B cell (primary cell): ENCODE results near the gene RBBP8NL. TPM values are rescaled to one million over a fixed set of nuclear protein-coding genes. Genes with fewer than 3 reads are reported as not detected.

Experiments used
- ATAC-seq: fragments of 200-7000 bp; cut with Tn5 transposase; one replicate; pipeline ENCODE4 v1.10.0; 2021; ENCODE audit warnings: low read depth, mild to moderate bottlenecking, moderate number of reproducible peaks, moderate library complexity
- CTCF ChIA-PET: fragments of 350-600 bp; sonication (Branson Sonifier 250); formaldehyde crosslinking; loops from one replicate; lab custom pipeline; 2021; ENCODE audit warnings: antibody characterized with exemption, inconsistent platforms; lab: Charles Lee
- POLR2A ChIA-PET: fragments of 350-600 bp; sonication (Branson Sonifier 250); formaldehyde crosslinking; loops from one replicate; lab custom pipeline; 2021; ENCODE audit warnings: antibody characterized with exemption; lab: Charles Lee
- DNase-seq: peaks from one replicate; pipeline ENCODE4 v3.0.0; 2013
- H2AFZ ChIP-seq: 2 replicates; pipeline ENCODE4 v1.6.1; 2012; ENCODE audit warnings: mild to moderate bottlenecking, low read depth, low read length; ENCODE audit not compliant: insufficient read depth, poor library complexity, severe bottlenecking
- H3K27ac ChIP-seq, 2 donors: 1 replicate in 1 of 2; 2 replicates in 1 of 2; pipeline ENCODE4 v1.5.1; 2012 to 2013; ENCODE audit warnings: low read length in 2 of 2, mild to moderate bottlenecking in 2 of 2, moderate library complexity in 1 of 2
- H3K27me3 ChIP-seq, 4 experiments: fragments of 200-600 bp in 1 of 4; sonication (generic) in 1 of 4; replicated peaks in 1 of 4; 1 replicate in 2 of 4; 2 replicates in 2 of 4; pipeline versions ENCODE4 v1.6.1 to v1.7.0; 2013 to 2016; ENCODE audit warnings: low read length in 3 of 4, mild to moderate bottlenecking in 2 of 4, mixed read lengths in 1 of 4, moderate library complexity in 1 of 4; ENCODE audit not compliant: insufficient read depth in 4 of 4, control insufficient read depth in 3 of 4; ENCODE audit errors: control extremely low read depth in 1 of 4
- H3K36me3 ChIP-seq, 2 experiments: replicated peaks in 1 of 2; 1 replicate in 1 of 2; 2 replicates in 1 of 2; pipeline versions ENCODE4 v1.6.1 to v1.7.1; 2013; ENCODE audit warnings: low read length in 1 of 2; ENCODE audit not compliant: insufficient read depth in 2 of 2, control insufficient read depth in 1 of 2; ENCODE audit errors: control extremely low read depth in 1 of 2, extremely low read depth in 1 of 2
- H3K4me1 ChIP-seq, 2 donors: fragments of 200-600 bp in 1 of 2; sonication (generic) in 1 of 2; 1 replicate in 1 of 2; 2 replicates in 1 of 2; pipeline versions ENCODE4 v1.5.1 to v1.6.1; 2013 to 2017; ENCODE audit warnings: low read length in 2 of 2; ENCODE audit not compliant: control insufficient read depth in 2 of 2, insufficient read depth in 2 of 2
- H3K4me2 ChIP-seq: replicated peaks from 2 replicates; pipeline ENCODE3; 2012; ENCODE audit warnings: mild to moderate bottlenecking, low read depth, low read length; ENCODE audit not compliant: poor library complexity, severe bottlenecking
- H3K4me3 ChIP-seq, 5 experiments: fragments of 200-600 bp in 1 of 5; sonication (generic) in 1 of 5; 1 replicate in 3 of 5; 2 replicates in 2 of 5; pipeline versions ENCODE4 v1.5.1 to v1.7.0; 2011 to 2016; ENCODE audit warnings: low read length in 4 of 5, mild to moderate bottlenecking in 4 of 5, low read depth in 2 of 5, control low read depth in 1 of 5, moderate library complexity in 1 of 5; ENCODE audit not compliant: insufficient read depth in 1 of 5; ENCODE audit errors: control extremely low read depth in 1 of 5, extremely low read depth in 1 of 5
- H3K79me2 ChIP-seq: fragments of 200-600 bp; sonication (generic); one replicate; pipeline ENCODE4 v1.6.0; 2016; ENCODE audit warnings: low read length; ENCODE audit not compliant: control insufficient read depth, insufficient read depth
- H3K9ac ChIP-seq: fragments of 200-600 bp; sonication (generic); 2 replicates; pipeline ENCODE4 v1.6.1; 2017; ENCODE audit warnings: mild to moderate bottlenecking, low read length, moderate library complexity
- H3K9me3 ChIP-seq, 3 donors: one replicate each; pipeline versions ENCODE4 v1.6.1 to v1.7.1; 2013; ENCODE audit warnings: low read length in 2 of 3; ENCODE audit not compliant: control insufficient read depth in 2 of 3, insufficient read depth in 1 of 3; ENCODE audit errors: control extremely low read depth in 1 of 3
- H4K20me1 ChIP-seq: 2 replicates; pipeline ENCODE4 v1.6.0; 2012; ENCODE audit warnings: mild to moderate bottlenecking, low read length; ENCODE audit not compliant: insufficient read depth, control insufficient read depth, poor library complexity, severe bottlenecking
- H3K27ac Mint-ChIP-seq: one replicate; pipeline ENCODE4 v1.8.0; 2021; ENCODE audit warnings: mixed read lengths
- H3K27me3 Mint-ChIP-seq: one replicate; pipeline ENCODE4 v1.8.0; 2021; ENCODE audit warnings: mixed read lengths
- H3K4me1 Mint-ChIP-seq: one replicate; pipeline ENCODE4 v1.8.0; 2021; ENCODE audit warnings: mixed read lengths
- H3K4me3 Mint-ChIP-seq: one replicate; pipeline ENCODE4 v1.8.0; 2021; ENCODE audit warnings: mixed read lengths
- H3K9me3 Mint-ChIP-seq: one replicate; pipeline ENCODE4 v1.8.0; 2022; ENCODE audit warnings: mixed read lengths; ENCODE audit not compliant: insufficient read depth
- EZH2 ChIP-seq: IDR thresholded peaks from 2 replicates; pipeline ENCODE4 v1.6.1; 2012; ENCODE audit warnings: borderline replicate concordance, low read depth, mild to moderate bottlenecking, moderate library complexity, low read length; ENCODE audit not compliant: insufficient read depth, poor library complexity, severe bottlenecking
- WGBS: methylation state at CpG from one replicate; pipeline ENCODE4 v1.1.5; 2013; ENCODE audit warnings: missing lambda C conversion rate; ENCODE audit not compliant: insufficient coverage; 5-methylcytosine and 5-hydroxymethylcytosine counted together
- intact Hi-C: fragments of 100-400 bp; cut with micrococcal nuclease; formaldehyde crosslinking; loops from one replicate; pipeline ENCODE4 v1.10.0; 2022
- polyA plus RNA-seq: library from polyadenylated mRNA; depleted of rRNA; stranded (reverse); fragments of >200 nt; gene quantifications from 2 replicates; pipeline ENCODE4 v1.2.3, GENCODE V29; 2012
- total RNA-seq, 2 donors: library from RNA; stranded (reverse); fragments of 120-200 nt in 1 of 2; gene quantifications; 1 replicate in 1 of 2; 2 replicates in 1 of 2; pipeline versions ENCODE4 v1.2.3 to v1.2.4, GENCODE V29; 2013 to 2022
- TF ChIP-seq, protein P1 (sequence below): fragments of 200-600 bp; IDR thresholded peaks from one replicate; pipeline ENCODE4 v1.8.0; 2022; ENCODE audit warnings: antibody characterized with exemption, mild to moderate bottlenecking

RBBP8NL gene
- total and polyA plus RNA-seq, 2 donors (not counting 1 experiment from before 2014, with no cell fraction given), result not detected

DNA sequence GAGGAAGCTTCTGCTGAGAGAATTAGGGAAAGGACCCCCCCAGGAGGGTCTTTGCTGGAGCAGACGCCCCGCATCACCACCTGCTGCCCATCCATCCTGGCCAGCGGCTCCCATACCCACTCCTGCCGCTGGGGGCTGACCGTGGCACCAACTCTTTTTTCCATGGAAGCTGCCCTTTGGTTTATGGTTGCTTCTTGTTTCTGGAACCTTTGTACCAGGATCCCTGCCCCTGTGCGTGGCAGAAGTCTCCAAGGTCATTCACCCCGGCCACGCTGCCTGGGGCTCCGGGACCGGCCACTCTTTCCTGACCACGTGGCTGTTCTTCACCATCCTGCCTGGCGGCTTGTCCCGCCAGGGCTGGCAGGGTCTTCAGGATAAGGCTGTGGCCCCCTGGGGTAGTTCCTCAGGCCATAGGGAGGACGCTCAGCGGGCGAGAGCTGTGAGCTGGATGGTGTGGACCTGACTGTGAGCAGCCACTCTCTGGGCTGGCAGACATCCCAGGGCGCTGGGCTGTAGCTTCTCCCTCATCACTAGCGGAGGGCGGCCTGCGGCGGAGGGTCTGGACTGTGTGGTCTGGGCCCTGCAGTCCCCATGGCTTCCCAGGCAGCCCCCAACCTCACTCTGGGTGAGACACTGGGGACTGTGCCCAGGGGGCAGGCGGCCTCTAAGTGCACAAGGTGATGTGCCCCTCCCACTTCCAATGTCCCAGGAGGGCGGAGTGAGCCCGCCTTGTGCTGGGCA is 22.8 kb upstream of the RBBP8NL start:
- H4K20me1 ChIP-seq, result no peaks in the 10 kb centered on the region
- no peaks in the 10 kb centered on the region for H3K9me3 ChIP-seq
- H3K79me2 ChIP-seq, result no peaks in the 10 kb centered on the region
- no peak for ATAC-seq
- H3K4me1 Mint-ChIP-seq, result no peaks in the 10 kb centered on the region
- H3K4me3 Mint-ChIP-seq, result no peak overlapping the region
- no peak for DNase-seq
- H3K27me3 ChIP-seq, result no peaks in the 10 kb centered on the region
- H3K4me1 ChIP-seq, result no peaks in the 10 kb centered on the region
- 82% methylated on average over 24 of the region's 24 CpGs for WGBS
- ChIA-PET CTCF (no interaction called here), POLR2A (no interaction called here)
- no peak for TF ChIP-seq EZH2
- TF ChIP-seq, protein P1, sequence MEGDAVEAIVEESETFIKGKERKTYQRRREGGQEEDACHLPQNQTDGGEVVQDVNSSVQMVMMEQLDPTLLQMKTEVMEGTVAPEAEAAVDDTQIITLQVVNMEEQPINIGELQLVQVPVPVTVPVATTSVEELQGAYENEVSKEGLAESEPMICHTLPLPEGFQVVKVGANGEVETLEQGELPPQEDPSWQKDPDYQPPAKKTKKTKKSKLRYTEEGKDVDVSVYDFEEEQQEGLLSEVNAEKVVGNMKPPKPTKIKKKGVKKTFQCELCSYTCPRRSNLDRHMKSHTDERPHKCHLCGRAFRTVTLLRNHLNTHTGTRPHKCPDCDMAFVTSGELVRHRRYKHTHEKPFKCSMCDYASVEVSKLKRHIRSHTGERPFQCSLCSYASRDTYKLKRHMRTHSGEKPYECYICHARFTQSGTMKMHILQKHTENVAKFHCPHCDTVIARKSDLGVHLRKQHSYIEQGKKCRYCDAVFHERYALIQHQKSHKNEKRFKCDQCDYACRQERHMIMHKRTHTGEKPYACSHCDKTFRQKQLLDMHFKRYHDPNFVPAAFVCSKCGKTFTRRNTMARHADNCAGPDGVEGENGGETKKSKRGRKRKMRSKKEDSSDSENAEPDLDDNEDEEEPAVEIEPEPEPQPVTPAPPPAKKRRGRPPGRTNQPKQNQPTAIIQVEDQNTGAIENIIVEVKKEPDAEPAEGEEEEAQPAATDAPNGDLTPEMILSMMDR, result no peak
- no peak overlapping the region for H3K27ac ChIP-seq
- H3K9me3 Mint-ChIP-seq, result no peaks in the 10 kb centered on the region
- peaks cover 10% of the 10 kb centered on the region for H3K27me3 Mint-ChIP-seq
- H3K4me2 ChIP-seq, result no peak overlapping the region
- H3K9ac ChIP-seq, result no peak overlapping the region
- H3K27ac Mint-ChIP-seq, result no peak overlapping the region
- no peak overlapping the region for H3K4me3 ChIP-seq
- H3K36me3 ChIP-seq, result no peaks in the 10 kb centered on the region
- H2AFZ ChIP-seq, result no peak overlapping the region
- intact Hi-C loops, result no loop called here

DNA sequence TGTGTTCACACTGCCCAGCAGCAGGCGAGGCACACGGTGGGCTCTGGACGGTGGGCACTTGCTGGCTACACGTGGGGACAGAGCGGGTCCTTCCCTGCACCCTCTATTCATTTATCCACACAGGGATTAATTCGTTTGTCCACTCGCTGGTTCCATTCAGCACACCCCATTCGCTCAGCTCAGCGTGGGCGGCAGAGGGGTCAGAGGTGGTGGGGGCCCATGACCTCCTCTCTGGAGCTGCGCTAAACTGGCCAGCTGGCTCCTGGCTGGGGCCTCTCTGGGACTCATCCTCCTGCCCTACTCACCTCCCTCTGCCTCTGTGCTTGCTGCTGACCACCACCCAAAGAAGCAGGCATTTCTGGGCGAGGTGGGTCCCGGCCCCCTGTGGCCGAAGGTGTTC is 21.4 kb upstream of the RBBP8NL start:
- no peak overlapping the region for H3K27ac ChIP-seq
- Mint-ChIP-seq H3K27me3 (peaks cover 12% of the 10 kb centered on the region), H3K4me3 (no peak overlapping the region), H3K9me3 (no peaks in the 10 kb centered on the region), H3K4me1 (no peaks in the 10 kb centered on the region), H3K27ac (no peak overlapping the region)
- POLR2A ChIA-PET, result no interaction called here
- no peaks in the 10 kb centered on the region for H4K20me1 ChIP-seq
- H3K36me3 ChIP-seq, result no peaks in the 10 kb centered on the region
- DNase-seq (no peak), ATAC-seq (no peak)
- H3K4me1 ChIP-seq, result no peaks in the 10 kb centered on the region
- no peak overlapping the region for H3K4me2 ChIP-seq
- no peaks in the 10 kb centered on the region for H3K9me3 ChIP-seq
- TF ChIP-seq EZH2, result no peak
- TF ChIP-seq, protein P1, result no peak
- H3K9ac ChIP-seq, result no peak overlapping the region
- no peaks in the 10 kb centered on the region for H3K79me2 ChIP-seq
- intact Hi-C loops, result no loop called here
- no peaks in the 10 kb centered on the region for H3K27me3 ChIP-seq
- 80% methylated on average over 12 of the region's 14 CpGs for WGBS
- H2AFZ ChIP-seq, result no peak overlapping the region
- CTCF ChIA-PET, result no interaction called here
- no peak overlapping the region for H3K4me3 ChIP-seq
